Activated CD4-positive, alpha-beta T cell treated with anti-CD3 and anti-CD28 coated beads for 36 hours (primary cell): Measurements from ENCODE around the gene CPEB3. TPM values are rescaled to one million over a fixed set of nuclear protein-coding genes. Genes with fewer than 3 reads are reported as not detected.
"Not testable (repeated sequence)": the region's sequence is repeated elsewhere in the genome, so short reads cannot be mapped to it uniquely, and the experiment has no call there.

ENCODE experiments used
- ATAC-seq: fragments of 200-7000 bp; cut with Tn5 transposase; one replicate; pipeline ENCODE4 v1.10.0; 2021; ENCODE audit warnings: mild to moderate bottlenecking, moderate library complexity
- CTCF ChIA-PET: fragments of 350-600 bp; sonication (Branson Sonifier 250); formaldehyde crosslinking; loops from one replicate; lab custom pipeline; 2021; ENCODE audit warnings: antibody characterized with exemption; lab: Charles Lee
- POLR2A ChIA-PET: fragments of 350-600 bp; sonication (Branson Sonifier 250); formaldehyde crosslinking; loops from one replicate; lab custom pipeline; 2021; ENCODE audit warnings: antibody characterized with exemption, inconsistent platforms; lab: Charles Lee
- DNase-seq: peaks from one replicate; pipeline ENCODE4 v3.0.0-alpha.2; 2020
- H3K27ac Mint-ChIP-seq: one replicate; pipeline ENCODE4 v1.8.0; 2021; ENCODE audit warnings: mixed read lengths
- H3K27me3 Mint-ChIP-seq: one replicate; pipeline ENCODE4 v1.8.0; 2021; ENCODE audit warnings: mixed read lengths
- H3K36me3 Mint-ChIP-seq: one replicate; pipeline ENCODE4 v1.8.0; 2021; ENCODE audit warnings: low read depth, mixed read lengths
- H3K4me1 Mint-ChIP-seq: one replicate; pipeline ENCODE4 v1.8.0; 2021; ENCODE audit warnings: mixed read lengths
- H3K4me3 Mint-ChIP-seq: one replicate; pipeline ENCODE4 v1.8.0; 2021; ENCODE audit warnings: mild to moderate bottlenecking, moderate library complexity, mixed read lengths
- H3K9me3 Mint-ChIP-seq: one replicate; pipeline ENCODE4 v1.8.0; 2021; ENCODE audit warnings: low read depth, mixed read lengths
- intact Hi-C, 2 experiments: fragments of 100-400 bp; cut with DNase I in 1 of 2; cut with micrococcal nuclease in 1 of 2; formaldehyde crosslinking; loops; one replicate each; pipeline versions ENCODE4 v1.14.2 to v1.15.1; 2022 to 2024; cut with DNase I, micrococcal nuclease
- total RNA-seq, 2 experiments: library from RNA; stranded (reverse); gene quantifications; one replicate each; pipeline ENCODE4 v1.2.3, GENCODE V29; 2021

The CPEB3 gene
- 1 to 10 TPM; 1.4 to 1.8 TPM for total RNA-seq

- peaks cover 21% of the 10 kb centered on the region for H3K4me1 Mint-ChIP-seq
- H3K36me3 Mint-ChIP-seq, result peaks cover 14% of the 10 kb centered on the region
- DNase-seq, result peak; percentile 97
- peak within 1 kb of the TSS; percentile 80 for H3K27ac Mint-ChIP-seq
- peak; percentile 98 for ATAC-seq
- intact Hi-C loops, result loop anchor here (1.0 to 5.0 kb wide), 10 partner anchors 50 to 557 kb away; partner anchors contain the start of genes BTAF1 (in 1 of the 2), EXOC6 (in 1 of the 2), IDE (in 1 of the 2) and TNKS2 (in 1 of the 2)
- no peaks in the 10 kb centered on the region for H3K9me3 Mint-ChIP-seq
- H3K27me3 Mint-ChIP-seq, result no peaks in the 10 kb centered on the region
- POLR2A ChIA-PET, result interaction anchor here (0.8 to 1.6 kb wide), 2 partner anchors 7 to 283 kb away, joined by 4 read pairs; partner anchors contain the start of gene IDE
- H3K4me3 Mint-ChIP-seq, result peak within 1 kb of the TSS; percentile 75
- CTCF ChIA-PET, result interaction anchor here (0.5 to 2.6 kb wide), 9 partner anchors 9 to 383 kb away, joined by 3 to 18 read pairs (median 3); no protein-coding TSS in a partner anchor
Observed at GRCh38 chr10:92290837-92291615, at the start of gene CPEB3, which contains the start of gene MARCHF5. CPEB3 (minus strand) TSS chr10:92291078; CDS start chr10:92240350, 50,728 bp downstream. MARCHF5 (plus strand) TSS chr10:92291167; CDS start chr10:92291495, 328 bp downstream.

DNA sequence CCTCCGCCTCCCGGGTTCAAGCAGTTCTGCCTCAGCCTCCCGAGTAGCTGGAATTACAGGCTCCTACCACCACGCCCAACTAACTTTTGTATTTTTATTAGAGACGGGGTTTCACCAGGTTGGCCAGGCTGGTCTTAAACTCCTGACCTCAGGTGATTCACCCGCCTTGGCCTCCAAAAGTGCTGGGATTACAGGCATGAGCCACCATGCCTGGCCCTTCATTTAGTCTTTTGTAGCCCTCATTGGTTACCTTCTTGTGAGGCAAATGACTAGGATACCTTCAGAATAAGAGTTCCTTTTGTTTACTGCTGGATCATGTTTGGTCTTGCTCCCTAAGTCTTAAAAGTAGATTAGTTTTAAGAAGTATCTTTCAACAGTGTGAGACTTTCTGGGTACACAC, 39.0 kb upstream of the CPEB3 start:
- DNase-seq, H3K27me3 Mint-ChIP-seq, H3K4me3 Mint-ChIP-seq, ATAC-seq, CTCF ChIA-PET, H3K27ac Mint-ChIP-seq, POLR2A ChIA-PET, H3K36me3 Mint-ChIP-seq, H3K9me3 Mint-ChIP-seq: not testable (repeated sequence)
- intact Hi-C loops, result loop anchor here in 1 of 2 experiments (2.0 kb wide), 1 partner anchor 21 kb away; no protein-coding TSS in a partner anchor
- peaks cover 22% of the 10 kb centered on the region for H3K4me1 Mint-ChIP-seq

- Mint-ChIP-seq H3K4me3 (no peak overlapping the region), H3K27me3 (no peaks in the 10 kb centered on the region), H3K27ac (no peak overlapping the region), H3K9me3 (no peaks in the 10 kb centered on the region), H3K36me3 (peaks cover 7% of the 10 kb centered on the region), H3K4me1 (peaks cover 22% of the 10 kb centered on the region)
- CTCF ChIA-PET, result no interaction called here
- ATAC-seq, result no peak
- intact Hi-C loops, result loop anchor here in 1 of 2 experiments (2.0 kb wide), 1 partner anchor 20 kb away; no protein-coding TSS in a partner anchor
- DNase-seq, result no peak
- POLR2A ChIA-PET, result no interaction called here
Observed at GRCh38 chr10:92328993-92329392, 38.1 kb upstream of the CPEB3 start.

- ATAC-seq, result no peak
- H3K27me3 Mint-ChIP-seq, result no peaks in the 10 kb centered on the region
- H3K27ac Mint-ChIP-seq, result no peak overlapping the region
- H3K4me3 Mint-ChIP-seq, result no peak overlapping the region
- ChIA-PET POLR2A (no interaction called here), CTCF (no interaction called here)
- peaks cover 5% of the 10 kb centered on the region for H3K36me3 Mint-ChIP-seq
- H3K4me1 Mint-ChIP-seq, result peaks cover 24% of the 10 kb centered on the region
- H3K9me3 Mint-ChIP-seq, result no peaks in the 10 kb centered on the region
- DNase-seq, result no peak
- intact Hi-C loops, result loop anchor here in 1 of 2 experiments (2.0 kb wide), 1 partner anchor 19 kb away; no protein-coding TSS in a partner anchor
Observed at GRCh38 chr10:92327445-92328433, 36.9 kb upstream of the CPEB3 start.

DNA sequence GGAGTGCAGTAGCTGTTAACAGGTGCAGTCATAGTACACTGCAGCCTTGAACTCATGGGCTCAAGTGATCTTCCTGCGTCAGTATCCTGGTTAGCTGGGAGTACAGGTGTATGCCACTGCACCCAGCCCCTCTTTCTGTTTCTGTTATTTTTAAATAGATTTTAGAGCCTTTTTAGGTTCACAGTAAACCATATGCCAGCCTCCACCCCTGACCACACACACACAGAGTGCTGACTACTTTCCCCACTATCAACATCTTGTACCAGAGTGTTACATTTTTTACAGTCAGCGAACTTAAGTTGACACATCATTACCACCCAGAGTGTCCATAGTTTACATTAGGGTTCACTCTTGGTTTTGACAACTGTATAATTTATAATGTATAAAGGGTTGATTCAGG, 32.2 kb upstream of the CPEB3 start:
- H3K9me3 Mint-ChIP-seq, result no peaks in the 10 kb centered on the region
- ChIA-PET CTCF (interaction anchor here (0.6 kb wide), 1 partner anchor 377 kb away, joined by 3 read pairs; no protein-coding TSS in a partner anchor), POLR2A (no interaction called here)
- ATAC-seq, result no peak
- no peak overlapping the region for H3K4me3 Mint-ChIP-seq
- no peaks in the 10 kb centered on the region for H3K27me3 Mint-ChIP-seq
- no peak for DNase-seq
- H3K4me1 Mint-ChIP-seq, result peaks cover 13% of the 10 kb centered on the region
- peaks cover 19% of the 10 kb centered on the region for H3K36me3 Mint-ChIP-seq
- intact Hi-C loops, result no loop called here
- H3K27ac Mint-ChIP-seq, result no peak overlapping the region

DNA sequence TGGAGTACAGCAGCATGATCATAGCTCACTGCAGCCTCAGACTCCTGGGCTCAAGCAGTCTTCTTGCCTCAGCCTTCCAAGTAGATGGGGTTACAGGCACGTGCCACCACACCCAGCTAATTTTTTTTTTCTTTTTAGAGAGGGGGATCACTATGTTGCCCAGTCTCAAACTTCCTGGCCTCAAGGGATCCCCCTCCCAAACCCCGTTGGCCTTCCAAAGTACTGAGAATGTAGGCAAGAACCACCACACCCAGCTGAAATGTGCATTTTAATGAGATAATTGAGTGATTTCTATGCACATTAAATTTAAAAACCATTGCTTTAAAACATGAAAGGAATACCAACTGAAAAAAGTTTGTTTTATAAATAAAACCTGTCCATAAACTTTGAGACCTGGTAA, 25.7 kb upstream of the CPEB3 start:
- CTCF ChIA-PET, result no interaction called here
- DNase-seq (no peak), ATAC-seq (no peak)
- peaks cover 35% of the 10 kb centered on the region for H3K36me3 Mint-ChIP-seq
- intact Hi-C loops, result no loop called here
- H3K27ac Mint-ChIP-seq, result no peak overlapping the region
- no peaks in the 10 kb centered on the region for H3K27me3 Mint-ChIP-seq
- H3K4me1 Mint-ChIP-seq, result no peaks in the 10 kb centered on the region
- no peaks in the 10 kb centered on the region for H3K9me3 Mint-ChIP-seq
- no peak overlapping the region for H3K4me3 Mint-ChIP-seq
- POLR2A ChIA-PET, result no interaction called here

- ATAC-seq, result no peak
- H3K27me3 Mint-ChIP-seq, result no peaks in the 10 kb centered on the region
- intact Hi-C loops, result no loop called here
- no peak overlapping the region for H3K27ac Mint-ChIP-seq
- CTCF ChIA-PET, result interaction anchor here (0.6 to 1.1 kb wide), 3 partner anchors 8 to 395 kb away, joined by 3 to 4 read pairs (median 3); partner anchors contain the start of genes CPEB3 and MARCHF5
- peaks cover 10% of the 10 kb centered on the region for H3K4me1 Mint-ChIP-seq
- POLR2A ChIA-PET, result no interaction called here
- H3K9me3 Mint-ChIP-seq, result no peaks in the 10 kb centered on the region
- peaks cover 35% of the 10 kb centered on the region for H3K36me3 Mint-ChIP-seq
- DNase-seq, result no peak
- no peak overlapping the region for H3K4me3 Mint-ChIP-seq
Observed at GRCh38 chr10:92313750-92314149, 22.9 kb upstream of the CPEB3 start.

DNA sequence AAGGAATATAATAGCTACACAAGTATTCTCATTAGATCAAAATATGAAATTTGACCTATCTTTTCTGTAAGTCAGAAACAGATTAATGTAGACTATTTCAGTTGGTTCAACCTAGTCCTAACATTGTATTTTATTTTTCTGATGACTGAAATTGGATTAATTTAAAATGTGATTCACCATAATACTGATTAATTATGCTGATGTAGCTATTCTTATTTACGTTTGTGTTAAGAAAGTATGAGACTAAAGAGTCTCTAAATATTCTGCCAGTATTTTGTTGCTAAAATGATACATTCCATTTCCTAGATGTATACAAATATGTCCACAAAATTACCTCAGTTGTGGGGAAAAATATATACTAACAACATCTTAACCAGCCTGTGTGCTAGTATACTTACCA, 18.4 kb upstream of the CPEB3 start:
- Mint-ChIP-seq H3K4me1 (peaks cover 16% of the 10 kb centered on the region), H3K36me3 (peaks cover 27% of the 10 kb centered on the region)
- intact Hi-C loops, result loop anchor here in 1 of 2 experiments (2.0 kb wide), 1 partner anchor 20 kb away; no protein-coding TSS in a partner anchor

GRCh38 chr10:92305133-92306072, 14.5 kb upstream of the CPEB3 start:
- Mint-ChIP-seq H3K27me3 (no peaks in the 10 kb centered on the region), H3K27ac (no peak overlapping the region), H3K4me3 (no peak overlapping the region), H3K36me3 (peaks cover 3% of the 10 kb centered on the region), H3K4me1 (peaks cover 36% of the 10 kb centered on the region), H3K9me3 (no peaks in the 10 kb centered on the region)
- ChIA-PET POLR2A (no interaction called here), CTCF (no interaction called here)
- intact Hi-C loops, result no loop called here
- no peak for DNase-seq
- no peak for ATAC-seq

More for the DNA sequence above, 18.4 kb upstream of the CPEB3 start:
- Mint-ChIP-seq H3K9me3 (no peaks in the 10 kb centered on the region), H3K27me3 (no peaks in the 10 kb centered on the region), H3K27ac (no peak overlapping the region), H3K4me3 (no peak overlapping the region)
- DNase-seq (no peak), ATAC-seq (no peak)
- CTCF ChIA-PET, result interaction anchor here (0.6 to 2.7 kb wide), 2 partner anchors 11 to 98 kb away, joined by 3 to 9 read pairs; no protein-coding TSS in a partner anchor
- POLR2A ChIA-PET, result interaction anchor here (0.6 kb wide), 1 partner anchor 13 kb away, joined by 7 read pairs; no protein-coding TSS in a partner anchor

DNA sequence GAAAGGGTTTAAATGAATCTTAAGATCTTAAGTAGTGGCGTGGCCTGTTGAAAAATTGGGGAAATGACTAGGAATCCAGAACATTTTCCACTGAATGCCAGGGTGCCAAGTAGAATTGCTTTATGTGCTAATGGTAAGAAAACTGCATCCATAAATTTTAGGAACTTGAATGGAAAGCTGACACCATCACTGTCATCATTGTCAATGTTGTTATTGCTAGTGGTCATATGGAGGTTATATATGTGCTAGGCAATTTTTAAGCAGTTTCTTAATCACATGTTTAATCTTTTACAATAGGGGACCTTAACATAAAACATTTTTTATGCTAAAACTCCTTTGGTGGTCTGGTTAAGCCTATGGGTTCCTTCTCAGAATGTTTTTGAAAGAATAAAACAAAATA, 13.2 kb upstream of the CPEB3 start:
- intact Hi-C loops, result no loop called here
- no peak for ATAC-seq
- DNase-seq, result no peak
- no peaks in the 10 kb centered on the region for H3K27me3 Mint-ChIP-seq
- H3K9me3 Mint-ChIP-seq, result no peaks in the 10 kb centered on the region
- POLR2A ChIA-PET, result no interaction called here
- H3K27ac Mint-ChIP-seq, result no peak overlapping the region
- H3K4me1 Mint-ChIP-seq, result peaks cover 40% of the 10 kb centered on the region
- CTCF ChIA-PET, result interaction anchor here (2.4 to 2.7 kb wide), 2 partner anchors 12 to 216 kb away, joined by 6 to 18 read pairs; partner anchors contain the start of genes CPEB3 and MARCHF5
- peaks cover 11% of the 10 kb centered on the region for H3K36me3 Mint-ChIP-seq
- no peak overlapping the region for H3K4me3 Mint-ChIP-seq
